Natural killer cell (primary cell): ENCODE measurements around the gene CACNA2D2. TPM values are rescaled to one million over a fixed set of nuclear protein-coding genes. Genes with fewer than 3 reads are reported as not detected.

Experiments used
- ATAC-seq, 3 donors: fragments of 150-1000 bp in 2 of 3; fragments of 200-7000 bp in 1 of 3; cut with Tn5 transposase; 1 replicate in 1 of 3; 2 replicates in 2 of 3; pipeline ENCODE4 v1.10.0; 2021; ENCODE audit warnings: mild to moderate bottlenecking in 2 of 3, moderate library complexity in 2 of 3
- DNase-seq, 2 donors: peaks; one replicate each; pipeline versions ENCODE4 v3.0.0 to v3.0.0-alpha.2; 2013 to 2021; ENCODE audit warnings: mixed read lengths in 1 of 2
- H3K27ac ChIP-seq: one replicate; pipeline ENCODE4 v1.5.1; 2013; ENCODE audit warnings: mild to moderate bottlenecking, low read length
- H3K27me3 ChIP-seq: one replicate; pipeline ENCODE4 v1.6.1; 2013; ENCODE audit warnings: low read length; ENCODE audit not compliant: control insufficient read depth, insufficient read depth
- H3K36me3 ChIP-seq: one replicate; pipeline ENCODE4 v1.6.1; 2013; ENCODE audit warnings: low read length; ENCODE audit not compliant: control insufficient read depth, insufficient read depth
- H3K4me1 ChIP-seq: one replicate; pipeline ENCODE4 v1.6.1; 2013; ENCODE audit warnings: low read length; ENCODE audit not compliant: control insufficient read depth, insufficient read depth
- H3K4me3 ChIP-seq: one replicate; pipeline ENCODE4 v1.5.1; 2013; ENCODE audit warnings: low read length
- H3K9me3 ChIP-seq: one replicate; pipeline ENCODE4 v1.6.1; 2013; ENCODE audit warnings: low read length; ENCODE audit not compliant: control insufficient read depth, insufficient read depth
- H3K27ac Mint-ChIP-seq, 2 donors: one replicate each; pipeline ENCODE4 v1.8.0; 2022; ENCODE audit warnings: mild to moderate bottlenecking in 2 of 2, mixed read lengths in 2 of 2, moderate library complexity in 1 of 2
- H3K27me3 Mint-ChIP-seq, 2 donors: one replicate each; pipeline ENCODE4 v1.8.0; 2022; ENCODE audit warnings: low read depth in 2 of 2, mixed read lengths in 2 of 2
- H3K36me3 Mint-ChIP-seq: one replicate; pipeline ENCODE4 v1.8.0; 2022; ENCODE audit warnings: mixed read lengths
- H3K4me1 Mint-ChIP-seq, 2 donors: one replicate each; pipeline ENCODE4 v1.8.0; 2022; ENCODE audit warnings: mixed read lengths in 2 of 2
- H3K4me3 Mint-ChIP-seq: one replicate; pipeline ENCODE4 v1.8.0; 2022; ENCODE audit warnings: mild to moderate bottlenecking, moderate library complexity, mixed read lengths
- H3K9me3 Mint-ChIP-seq, 2 donors: one replicate each; pipeline ENCODE4 v1.8.0; 2022; ENCODE audit warnings: mixed read lengths in 2 of 2
- CTCF ChIP-seq: fragments of 200-600 bp; IDR thresholded peaks from one replicate; pipeline ENCODE4 v1.8.0; 2022; ENCODE audit warnings: antibody characterized with exemption
- WGBS: methylation state at CpG from one replicate; pipeline ENCODE4 v1.1.7; 2013; ENCODE audit warnings: missing lambda C conversion rate; ENCODE audit not compliant: insufficient coverage; 5-methylcytosine and 5-hydroxymethylcytosine counted together
- intact Hi-C: fragments of 100-400 bp; cut with micrococcal nuclease; formaldehyde crosslinking; loops from one replicate; pipeline ENCODE4 v1.14.2; 2022
- total RNA-seq, 4 donors: library from RNA; stranded (reverse); fragments of 120-200 nt in 1 of 4; gene quantifications; one replicate each; pipeline versions ENCODE4 v1.2.3 to v1.2.4, GENCODE V29; 2013 to 2022

The CACNA2D2 gene
- total RNA-seq, 3 donors from 2014 or later (not counting 1 experiment from before 2014, with no cell fraction given), result 36.5 to 56.4 (median 43.8) TPM

GRCh38 chr3:50521572-50521971, 18.1 kb upstream of the CACNA2D2 start:
- no peaks in the 10 kb centered on the region for H3K27me3 ChIP-seq

GRCh38 chr3:50520849-50521248, 17.4 kb upstream of the CACNA2D2 start:
- no peak overlapping the region for H3K4me3 Mint-ChIP-seq
- intact Hi-C loops, result no loop called here
- no peak overlapping the region for H3K27ac ChIP-seq
- DNase-seq, result no peak
- H3K36me3 Mint-ChIP-seq, result no peaks in the 10 kb centered on the region
- no peak for ATAC-seq
- H3K9me3 ChIP-seq, result no peaks in the 10 kb centered on the region
- H3K36me3 ChIP-seq, result no peaks in the 10 kb centered on the region
- no peaks in the 10 kb centered on the region for H3K27me3 Mint-ChIP-seq
- H3K27ac Mint-ChIP-seq, result no peak overlapping the region
- WGBS, result 88% methylated on average over 3 of the region's 3 CpGs
- TF ChIP-seq CTCF, result no peak
- H3K4me1 Mint-ChIP-seq, result peaks cover 16 to 25% of the 10 kb centered on the region in 2 donors
- H3K27me3 ChIP-seq, result no peaks in the 10 kb centered on the region
- no peaks in the 10 kb centered on the region for H3K9me3 Mint-ChIP-seq
- no peak overlapping the region for H3K4me3 ChIP-seq
- H3K4me1 ChIP-seq, result peaks cover 14% of the 10 kb centered on the region

More at GRCh38 chr3:50521572-50521971, 18.1 kb upstream of the CACNA2D2 start:
- no peaks in the 10 kb centered on the region for H3K9me3 Mint-ChIP-seq
- ATAC-seq, result no peak
- peaks cover 12 to 18% of the 10 kb centered on the region in 2 donors for H3K4me1 Mint-ChIP-seq
- H3K27me3 Mint-ChIP-seq, result no peaks in the 10 kb centered on the region
- intact Hi-C loops, result no loop called here
- no peak for DNase-seq
- H3K36me3 Mint-ChIP-seq, result no peaks in the 10 kb centered on the region
- no peak overlapping the region for H3K4me3 ChIP-seq
- no peaks in the 10 kb centered on the region for H3K36me3 ChIP-seq
- no peak overlapping the region for H3K27ac ChIP-seq
- H3K4me3 Mint-ChIP-seq, result no peak overlapping the region
- no peak for TF ChIP-seq CTCF
- peaks cover 7% of the 10 kb centered on the region for H3K4me1 ChIP-seq
- no peak overlapping the region for H3K27ac Mint-ChIP-seq
- 93% methylated on average over 5 of the region's 5 CpGs for WGBS
- H3K9me3 ChIP-seq, result no peaks in the 10 kb centered on the region

GRCh38 chr3:50519471-50520089, 16.1 kb upstream of the CACNA2D2 start:
- ATAC-seq (peak; percentile 66 to 87 (median 81)), DNase-seq (peak; percentile 72 to 84)
- H3K4me1 Mint-ChIP-seq, result peaks cover 25 to 31% of the 10 kb centered on the region in 2 donors
- intact Hi-C loops, result loop anchor here (1.0 to 2.0 kb wide), 2 partner anchors 31 to 95 kb away; no protein-coding TSS in a partner anchor
- H3K27ac Mint-ChIP-seq, result no peak overlapping the region
- H3K9me3 Mint-ChIP-seq, result no peaks in the 10 kb centered on the region
- 3% methylated on average over 6 of the region's 7 CpGs for WGBS
- H3K4me1 ChIP-seq, result peaks cover 23% of the 10 kb centered on the region
- H3K4me3 Mint-ChIP-seq, result no peak overlapping the region
- no peaks in the 10 kb centered on the region for H3K27me3 ChIP-seq
- H3K27ac ChIP-seq, result no peak overlapping the region
- H3K36me3 ChIP-seq, result no peaks in the 10 kb centered on the region
- no peaks in the 10 kb centered on the region for H3K9me3 ChIP-seq
- no peak overlapping the region for H3K4me3 ChIP-seq
- no peaks in the 10 kb centered on the region for H3K36me3 Mint-ChIP-seq
- TF ChIP-seq CTCF, result peak; percentile 89
- no peaks in the 10 kb centered on the region for H3K27me3 Mint-ChIP-seq

- Mint-ChIP-seq H3K9me3 (no peaks in the 10 kb centered on the region), H3K4me3 (no peak overlapping the region), H3K27ac (no peak overlapping the region), H3K4me1 (peaks cover 25 to 32% of the 10 kb centered on the region in 2 donors), H3K36me3 (no peaks in the 10 kb centered on the region), H3K27me3 (no peaks in the 10 kb centered on the region)
- no peak for DNase-seq
- H3K27ac ChIP-seq, result no peak overlapping the region
- TF ChIP-seq CTCF, result no peak
- intact Hi-C loops, result loop anchor here (2.0 kb wide), 1 partner anchor 32 kb away; no protein-coding TSS in a partner anchor
- no peaks in the 10 kb centered on the region for H3K27me3 ChIP-seq
- ATAC-seq, result no peak
- no peaks in the 10 kb centered on the region for H3K9me3 ChIP-seq
- H3K4me3 ChIP-seq, result no peak overlapping the region
- no peaks in the 10 kb centered on the region for H3K36me3 ChIP-seq
- H3K4me1 ChIP-seq, result peaks cover 23% of the 10 kb centered on the region
- 92% methylated on average over 7 of the region's 7 CpGs for WGBS
These were observed 15.0 kb upstream of the CACNA2D2 start for GRCh38 chr3:50518436-50518835.
